Esophagus squamous epithelium (tissue), 4 donors: Measurements from ENCODE around the gene ASH1L.

Experiments
- POLR2A ChIP-seq, 4 donors: fragments of 450-650 bp; IDR thresholded peaks; one replicate each; pipeline ENCODE4 v1.6.1; 2017; ENCODE audit warnings: antibody characterized with exemption in 4 of 4, mild to moderate bottlenecking in 4 of 4, moderate library complexity in 3 of 4
- TF ChIP-seq, protein P1 (sequence below), 6 experiments: fragments of 450-650 bp in 4 of 6; fragments of 200-600 bp in 2 of 6; sonication (generic) in 2 of 6; IDR thresholded peaks; one replicate each; pipeline ENCODE4 v1.5.1; 2016 to 2019; ENCODE audit warnings: antibody characterized with exemption in 6 of 6, mild to moderate bottlenecking in 4 of 6, moderate library complexity in 4 of 6

DNA sequence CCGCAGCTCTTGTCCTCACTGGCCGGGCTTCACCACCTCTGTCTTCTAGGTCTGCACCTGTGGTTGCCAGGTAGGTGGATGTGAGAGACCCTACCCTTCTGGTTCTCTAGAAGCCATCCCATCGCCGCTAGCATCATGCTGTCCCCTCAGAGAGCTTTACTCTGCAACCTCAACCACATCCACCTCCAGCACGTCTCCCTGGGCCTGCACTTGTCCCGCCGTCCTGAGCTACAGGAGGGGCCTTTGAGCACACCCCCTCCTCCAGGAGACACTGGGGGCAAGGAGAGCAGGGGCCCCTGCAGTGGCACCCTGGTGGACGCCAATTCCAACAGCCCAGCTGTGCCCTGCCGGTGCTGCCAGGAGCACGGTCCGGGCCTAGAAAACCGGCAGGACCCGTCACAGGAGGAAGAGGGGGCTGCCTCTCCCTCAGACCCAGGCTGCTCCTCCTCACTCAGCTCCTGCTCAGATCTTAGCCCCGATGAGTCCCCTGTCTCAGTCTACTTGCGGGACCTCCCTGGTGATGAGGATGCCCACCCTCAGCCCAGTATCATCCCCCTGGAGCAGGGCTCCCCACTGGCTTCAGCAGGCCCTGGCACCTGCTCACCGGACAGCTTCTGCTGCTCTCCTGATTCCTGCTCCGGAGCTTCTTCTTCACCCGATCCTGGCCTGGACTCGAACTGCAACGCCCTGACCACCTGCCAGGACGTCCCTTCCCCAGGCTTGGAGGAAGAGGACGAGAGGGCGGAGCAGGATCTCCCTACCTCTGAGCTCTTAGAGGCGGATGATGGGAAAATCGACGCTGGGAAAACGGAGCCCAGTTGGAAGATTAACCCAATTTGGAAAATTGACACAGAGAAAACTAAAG, 240.7 kb downstream of the ASH1L start:
- TF ChIP-seq, protein P1, sequence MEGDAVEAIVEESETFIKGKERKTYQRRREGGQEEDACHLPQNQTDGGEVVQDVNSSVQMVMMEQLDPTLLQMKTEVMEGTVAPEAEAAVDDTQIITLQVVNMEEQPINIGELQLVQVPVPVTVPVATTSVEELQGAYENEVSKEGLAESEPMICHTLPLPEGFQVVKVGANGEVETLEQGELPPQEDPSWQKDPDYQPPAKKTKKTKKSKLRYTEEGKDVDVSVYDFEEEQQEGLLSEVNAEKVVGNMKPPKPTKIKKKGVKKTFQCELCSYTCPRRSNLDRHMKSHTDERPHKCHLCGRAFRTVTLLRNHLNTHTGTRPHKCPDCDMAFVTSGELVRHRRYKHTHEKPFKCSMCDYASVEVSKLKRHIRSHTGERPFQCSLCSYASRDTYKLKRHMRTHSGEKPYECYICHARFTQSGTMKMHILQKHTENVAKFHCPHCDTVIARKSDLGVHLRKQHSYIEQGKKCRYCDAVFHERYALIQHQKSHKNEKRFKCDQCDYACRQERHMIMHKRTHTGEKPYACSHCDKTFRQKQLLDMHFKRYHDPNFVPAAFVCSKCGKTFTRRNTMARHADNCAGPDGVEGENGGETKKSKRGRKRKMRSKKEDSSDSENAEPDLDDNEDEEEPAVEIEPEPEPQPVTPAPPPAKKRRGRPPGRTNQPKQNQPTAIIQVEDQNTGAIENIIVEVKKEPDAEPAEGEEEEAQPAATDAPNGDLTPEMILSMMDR (IDR thresholded peaks at IDR 0.05) = no peak
- no peak for TF ChIP-seq POLR2A (IDR thresholded peaks at IDR 0.05)
